Liver (tissue), 9 donors: ENCODE measurements around the gene RAB22A. TPM values are rescaled to one million over a fixed set of nuclear protein-coding genes. Genes with fewer than 3 reads are reported as not detected.

Experiments used
- DNase-seq: peaks from one replicate; pipeline ENCODE4 v3.0.0-alpha.2; 2017; ENCODE audit warnings: low spot score
- H3K27ac ChIP-seq, 2 donors: one replicate each; pipeline ENCODE4 v1.7.0; 2013; ENCODE audit warnings: inconsistent platforms in 2 of 2, low read length in 2 of 2, control low read depth in 1 of 2, low read depth in 1 of 2, mild to moderate bottlenecking in 1 of 2
- H3K27me3 ChIP-seq, 4 donors: one replicate each; pipeline versions ENCODE4 v1.6.1 to v1.7.0; 2013; ENCODE audit warnings: low read length in 3 of 4, inconsistent platforms in 1 of 4, mild to moderate bottlenecking in 1 of 4, moderate library complexity in 1 of 4; ENCODE audit not compliant: control insufficient read depth in 4 of 4, insufficient read depth in 4 of 4
- H3K36me3 ChIP-seq, 4 donors: one replicate each; pipeline versions ENCODE4 v1.6.1 to v1.7.0; 2013; ENCODE audit warnings: low read length in 3 of 4, mild to moderate bottlenecking in 3 of 4, low read depth in 1 of 4, moderate library complexity in 1 of 4; ENCODE audit not compliant: control insufficient read depth in 4 of 4, insufficient read depth in 3 of 4
- H3K4me1 ChIP-seq, 4 donors: one replicate each; pipeline versions ENCODE4 v1.6.1 to v1.7.0; 2013; ENCODE audit warnings: low read length in 3 of 4, mild to moderate bottlenecking in 3 of 4, moderate library complexity in 1 of 4; ENCODE audit not compliant: control insufficient read depth in 4 of 4, insufficient read depth in 4 of 4
- H3K4me3 ChIP-seq, 3 donors: one replicate each; pipeline versions ENCODE4 v1.6.1 to v1.7.0; 2013; ENCODE audit warnings: low read length in 3 of 3, control low read depth in 1 of 3, low read depth in 1 of 3, mild to moderate bottlenecking in 1 of 3
- H3K9ac ChIP-seq, 2 donors: one replicate each; pipeline ENCODE4 v1.7.0; 2013; ENCODE audit warnings: low read length in 2 of 2, mild to moderate bottlenecking in 2 of 2, moderate library complexity in 2 of 2, control low read depth in 1 of 2, low read depth in 1 of 2
- H3K9me3 ChIP-seq, 4 donors: one replicate each; pipeline versions ENCODE4 v1.6.1 to v1.7.0; 2013; ENCODE audit warnings: low read length in 3 of 4; ENCODE audit not compliant: control insufficient read depth in 4 of 4
- FOXA1 ChIP-seq: IDR thresholded peaks from 2 replicates; pipeline ENCODE4 v1.6.1; 2016; ENCODE audit warnings: antibody characterized with exemption
- FOXA2 ChIP-seq: IDR thresholded peaks from 2 replicates; pipeline ENCODE4 v1.6.1; 2016; ENCODE audit warnings: antibody characterized with exemption
- HNF4A ChIP-seq, 2 donors: conservative IDR thresholded peaks; 2 replicates each; pipeline ENCODE4 v1.6.1; 2016; ENCODE audit warnings: antibody characterized with exemption in 2 of 2, mild to moderate bottlenecking in 2 of 2
- HNF4G ChIP-seq: IDR thresholded peaks from 2 replicates; pipeline ENCODE4 v1.6.1; 2016; ENCODE audit warnings: antibody characterized with exemption
- JUND ChIP-seq, 2 donors: IDR thresholded peaks; 2 replicates each; pipeline ENCODE4 v1.6.1; 2016; ENCODE audit warnings: antibody characterized with exemption in 2 of 2
- RAD21 ChIP-seq, 2 donors: IDR thresholded peaks; 2 replicates each; pipeline ENCODE4 v1.6.1; 2016; ENCODE audit warnings: antibody characterized with exemption in 2 of 2, mild to moderate bottlenecking in 2 of 2
- REST ChIP-seq: IDR thresholded peaks from 2 replicates; pipeline ENCODE4 v1.6.1; 2016; ENCODE audit warnings: antibody characterized with exemption, mild to moderate bottlenecking
- RXRA ChIP-seq, 2 donors: IDR thresholded peaks; 2 replicates each; pipeline ENCODE4 v1.6.1; 2017 to 2018; ENCODE audit warnings: antibody characterized with exemption in 2 of 2, mild to moderate bottlenecking in 1 of 2
- WGBS: extraction: QIAGEN DNeasy Blood & Tissue Kit; methylation state at CpG from one replicate; pipeline ENCODE4 v1.1.7; 2013; 5-methylcytosine and 5-hydroxymethylcytosine counted together
- polyA plus RNA-seq, 2 donors: library from polyadenylated mRNA; stranded (reverse) in 1 of 2; unstranded in 1 of 2; fragments of 200-250 nt in 1 of 2; fragments of >200 nt in 1 of 2; fragmentation: Nextera tagmentation in 1 of 2; extraction: Ambion mirVana in 1 of 2; gene quantifications; one replicate each; pipeline versions ENCODE4 v1.2.1 to v1.2.3, GENCODE V29; 2013 to 2015
- total RNA-seq, 2 donors: library from RNA; depleted of rRNA; stranded (reverse); fragments of >200 nt; gene quantifications; one replicate each; pipeline ENCODE4 v1.2.3, GENCODE V29; 2014
- TF ChIP-seq, protein P1 (sequence below): IDR thresholded peaks from 2 replicates; pipeline ENCODE4 v1.6.1; 2016; ENCODE audit warnings: antibody characterized with exemption
- TF ChIP-seq, protein P2 (sequence below): IDR thresholded peaks from 2 replicates; pipeline ENCODE4 v1.6.1; 2016; ENCODE audit warnings: antibody characterized with exemption
- TF ChIP-seq, protein P3 (sequence below): fragments of 150-350 bp; IDR thresholded peaks from 2 replicates; pipeline ENCODE4 v1.5.1; 2017; ENCODE audit warnings: improper control_type of control experiment, low read depth, low read length; ENCODE audit not compliant: missing input control
- donor health status: healthy.
- donor health status: healthy.
- donor health status: healthy.
- donor health status: healthy.
- donor health status: healthy.

RAB22A gene
- total and polyA plus RNA-seq, 4 donors: 3.0 to 8.1 (median 5.8) TPM

DNA sequence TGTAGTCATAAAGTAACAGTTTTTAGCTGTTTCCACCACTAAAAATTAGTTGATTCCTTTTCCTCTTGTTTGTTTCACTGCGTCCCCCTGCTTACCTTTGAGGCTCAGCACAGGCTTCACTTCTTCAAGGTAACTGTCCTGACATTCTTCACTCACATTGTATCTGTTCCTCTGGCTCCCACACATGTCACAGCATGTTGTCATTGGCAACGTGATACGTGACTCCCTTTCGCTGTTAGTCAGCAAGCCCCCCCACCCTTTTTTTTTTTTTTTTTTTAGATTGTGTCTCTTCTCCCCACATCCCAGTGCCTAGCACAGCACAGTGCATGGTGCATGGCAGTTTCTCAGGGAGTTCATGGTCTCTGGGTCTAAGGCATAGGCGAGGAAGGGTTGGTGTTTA is 92.8 kb downstream of the RAB22A start:
- WGBS: 93% methylated on average over 5 of the region's 5 CpGs
- H3K4me1 ChIP-seq: peaks cover 3 to 18% (median 11%) of the 10 kb centered on the region in 4 donors

DNA sequence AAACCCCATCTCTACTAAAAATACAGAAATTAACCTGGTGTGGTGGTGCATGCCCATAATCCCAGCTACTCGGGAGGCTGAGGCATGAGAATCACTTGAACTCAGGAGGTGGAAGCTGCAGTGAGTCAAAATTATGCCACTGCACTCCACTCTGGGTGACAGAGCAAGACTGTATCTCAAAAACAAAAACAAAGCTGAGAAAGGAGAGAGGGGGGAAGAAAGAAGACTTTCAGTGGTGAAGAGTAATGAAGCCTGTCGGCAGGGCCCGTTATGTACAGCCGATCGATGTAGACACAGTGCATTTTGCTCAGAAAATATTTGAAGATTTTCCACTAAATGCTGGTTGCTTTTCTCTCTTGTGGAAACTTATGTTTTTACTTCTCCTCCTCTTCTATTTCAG is 93.3 kb downstream of the RAB22A start:
- H3K9ac ChIP-seq: no peak overlapping the region
- TF ChIP-seq, protein P1, sequence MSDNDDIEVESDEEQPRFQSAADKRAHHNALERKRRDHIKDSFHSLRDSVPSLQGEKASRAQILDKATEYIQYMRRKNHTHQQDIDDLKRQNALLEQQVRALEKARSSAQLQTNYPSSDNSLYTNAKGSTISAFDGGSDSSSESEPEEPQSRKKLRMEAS: no peak
- TF ChIP-seq RXRA (IDR thresholded peaks at IDR 0.05): no peak
- TF ChIP-seq, protein P2, sequence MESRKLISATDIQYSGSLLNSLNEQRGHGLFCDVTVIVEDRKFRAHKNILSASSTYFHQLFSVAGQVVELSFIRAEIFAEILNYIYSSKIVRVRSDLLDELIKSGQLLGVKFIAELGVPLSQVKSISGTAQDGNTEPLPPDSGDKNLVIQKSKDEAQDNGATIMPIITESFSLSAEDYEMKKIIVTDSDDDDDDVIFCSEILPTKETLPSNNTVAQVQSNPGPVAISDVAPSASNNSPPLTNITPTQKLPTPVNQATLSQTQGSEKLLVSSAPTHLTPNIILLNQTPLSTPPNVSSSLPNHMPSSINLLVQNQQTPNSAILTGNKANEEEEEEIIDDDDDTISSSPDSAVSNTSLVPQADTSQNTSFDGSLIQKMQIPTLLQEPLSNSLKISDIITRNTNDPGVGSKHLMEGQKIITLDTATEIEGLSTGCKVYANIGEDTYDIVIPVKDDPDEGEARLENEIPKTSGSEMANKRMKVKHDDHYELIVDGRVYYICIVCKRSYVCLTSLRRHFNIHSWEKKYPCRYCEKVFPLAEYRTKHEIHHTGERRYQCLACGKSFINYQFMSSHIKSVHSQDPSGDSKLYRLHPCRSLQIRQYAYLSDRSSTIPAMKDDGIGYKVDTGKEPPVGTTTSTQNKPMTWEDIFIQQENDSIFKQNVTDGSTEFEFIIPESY: no peak
- no peak for TF ChIP-seq HNF4A (conservative IDR thresholded peaks at IDR 0.05)
- no peak for TF ChIP-seq REST
- no peak for TF ChIP-seq FOXA1
- TF ChIP-seq JUND (IDR thresholded peaks at IDR 0.05): no peak
- TF ChIP-seq RAD21 (IDR thresholded peaks at IDR 0.05): no peak
- TF ChIP-seq, protein P3, sequence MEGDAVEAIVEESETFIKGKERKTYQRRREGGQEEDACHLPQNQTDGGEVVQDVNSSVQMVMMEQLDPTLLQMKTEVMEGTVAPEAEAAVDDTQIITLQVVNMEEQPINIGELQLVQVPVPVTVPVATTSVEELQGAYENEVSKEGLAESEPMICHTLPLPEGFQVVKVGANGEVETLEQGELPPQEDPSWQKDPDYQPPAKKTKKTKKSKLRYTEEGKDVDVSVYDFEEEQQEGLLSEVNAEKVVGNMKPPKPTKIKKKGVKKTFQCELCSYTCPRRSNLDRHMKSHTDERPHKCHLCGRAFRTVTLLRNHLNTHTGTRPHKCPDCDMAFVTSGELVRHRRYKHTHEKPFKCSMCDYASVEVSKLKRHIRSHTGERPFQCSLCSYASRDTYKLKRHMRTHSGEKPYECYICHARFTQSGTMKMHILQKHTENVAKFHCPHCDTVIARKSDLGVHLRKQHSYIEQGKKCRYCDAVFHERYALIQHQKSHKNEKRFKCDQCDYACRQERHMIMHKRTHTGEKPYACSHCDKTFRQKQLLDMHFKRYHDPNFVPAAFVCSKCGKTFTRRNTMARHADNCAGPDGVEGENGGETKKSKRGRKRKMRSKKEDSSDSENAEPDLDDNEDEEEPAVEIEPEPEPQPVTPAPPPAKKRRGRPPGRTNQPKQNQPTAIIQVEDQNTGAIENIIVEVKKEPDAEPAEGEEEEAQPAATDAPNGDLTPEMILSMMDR: no peak
- no peak for DNase-seq
- H3K4me3 ChIP-seq: no peak overlapping the region
- 95% methylated on average over 5 of the region's 5 CpGs for WGBS
- peaks cover 3 to 18% (median 11%) of the 10 kb centered on the region in 4 donors for H3K4me1 ChIP-seq
- H3K27ac ChIP-seq: no peak overlapping the region
- H3K36me3 ChIP-seq: no peaks in the 10 kb centered on the region
- H3K9me3 ChIP-seq: no peaks in the 10 kb centered on the region
- H3K27me3 ChIP-seq: no peaks in the 10 kb centered on the region

More for the DNA sequence above, 92.8 kb downstream of the RAB22A start:
- H3K4me3 ChIP-seq: no peak overlapping the region
- TF ChIP-seq HNF4A (conservative IDR thresholded peaks at IDR 0.05) (no peak), HNF4G (no peak), FOXA2 (no peak)
- TF ChIP-seq, protein P1: no peak
- H3K36me3 ChIP-seq: no peaks in the 10 kb centered on the region
- H3K27ac ChIP-seq: no peak overlapping the region
- H3K27me3 ChIP-seq: no peaks in the 10 kb centered on the region
- DNase-seq: no peak
- no peaks in the 10 kb centered on the region for H3K9me3 ChIP-seq
- H3K9ac ChIP-seq: no peak overlapping the region
